Endothelial cell of umbilical vein (primary cell): ENCODE results near the gene NRXN3. TPM values are rescaled to one million over a fixed set of nuclear protein-coding genes. Genes with fewer than 3 reads are reported as not detected.

Source experiments
- BruUV-seq: library from RNA; stranded (reverse); fragments of 400-500 nt; replicated peaks from 2 replicates; lab custom pipeline; 2021; lab: Mats Ljungman, UMichigan
- CTCF ChIA-PET: fragments of 300-600, 350-600 bp; sonication (Branson Sonifier 250); formaldehyde crosslinking; loops from one replicate; lab custom pipeline; 2021; ENCODE audit warnings: antibody characterized with exemption, inconsistent platforms; lab: Charles Lee
- POLR2A ChIA-PET: fragments of 300-600, 350-600 bp; sonication (Branson Sonifier 250); formaldehyde crosslinking; loops from one replicate; lab custom pipeline; 2021; ENCODE audit warnings: antibody characterized with exemption, inconsistent platforms; lab: Charles Lee
- DNase-seq: peaks from one replicate; pipeline ENCODE4 v3.0.0-alpha.2; 2011; ENCODE audit warnings: low read depth, low spot score
- FAIRE-seq: peaks from 2 replicates; lab custom pipeline; 2011; peaks lifted over from hg19 to GRCh38; lab: Jason Lieb, UNC
- H2AFZ ChIP-seq: 2 replicates; pipeline ENCODE4 v1.6.0; 2012; ENCODE audit warnings: low read depth, low read length, control low read depth, inconsistent platforms
- H3K27ac ChIP-seq: 2 replicates; pipeline ENCODE4 v1.5.1; 2011; ENCODE audit warnings: low read depth, mild to moderate bottlenecking, control low read depth, low read length, moderate library complexity; ENCODE audit not compliant: insufficient read depth
- H3K27me3 ChIP-seq, 2 experiments: 2 replicates each; pipeline versions ENCODE4 v1.6.0 to v1.6.1; 2011; ENCODE audit warnings: low read length in 2 of 2, mixed read lengths in 1 of 2; ENCODE audit not compliant: control insufficient read depth in 2 of 2, insufficient read depth in 2 of 2
- H3K36me3 ChIP-seq, 2 experiments: 2 replicates in 1 of 2; 3 replicates in 1 of 2; pipeline ENCODE4 v1.5.1; 2011; ENCODE audit warnings: low read length in 2 of 2, mild to moderate bottlenecking in 1 of 2, moderate library complexity in 1 of 2; ENCODE audit not compliant: control insufficient read depth in 2 of 2, insufficient read depth in 2 of 2; ENCODE audit errors: extremely low read depth in 1 of 2
- H3K4me1 ChIP-seq: 3 replicates; pipeline ENCODE4 v1.5.1; 2011; ENCODE audit warnings: mild to moderate bottlenecking, low read length; ENCODE audit not compliant: control insufficient read depth, insufficient read depth; ENCODE audit errors: extremely low read depth
- H3K4me2 ChIP-seq: 2 replicates; pipeline ENCODE4 v1.6.1; 2011; ENCODE audit warnings: low read length, control low read depth, mixed read lengths; ENCODE audit not compliant: insufficient read depth
- H3K4me3 ChIP-seq, 3 experiments: fragments of 200-600 bp in 1 of 3; sonication (generic), shearing (Covaris generic) in 1 of 3; replicated peaks in 1 of 3; 2 replicates each; pipeline ENCODE4 v1.5.1; 2011 to 2016; ENCODE audit warnings: control low read depth in 3 of 3, low read length in 3 of 3, mild to moderate bottlenecking in 2 of 3, inconsistent platforms in 1 of 3, low read depth in 1 of 3, moderate library complexity in 1 of 3; ENCODE audit not compliant: insufficient read depth in 1 of 3
- H3K79me2 ChIP-seq: 2 replicates; pipeline ENCODE4 v1.6.0; 2012; ENCODE audit warnings: low read length, inconsistent platforms; ENCODE audit not compliant: control insufficient read depth, insufficient read depth
- H3K9ac ChIP-seq: replicated peaks from 2 replicates; pipeline ENCODE3; 2011; ENCODE audit warnings: low read length, control low read depth; ENCODE audit not compliant: insufficient read depth; ENCODE audit errors: extremely low read depth
- H3K9me1 ChIP-seq: replicated peaks from 3 replicates; pipeline ENCODE4 v1.6.0; 2011; ENCODE audit warnings: mild to moderate bottlenecking, low read length; ENCODE audit not compliant: control insufficient read depth, insufficient read depth; ENCODE audit errors: extremely low read depth
- H3K9me3 ChIP-seq: replicated peaks from 2 replicates; pipeline ENCODE4 v1.5.1; 2012; ENCODE audit warnings: low read length, inconsistent platforms; ENCODE audit not compliant: control insufficient read depth, insufficient read depth
- H4K20me1 ChIP-seq: replicated peaks from 2 replicates; pipeline ENCODE3; 2011; ENCODE audit warnings: mild to moderate bottlenecking, low read length; ENCODE audit not compliant: control insufficient read depth, insufficient read depth; ENCODE audit errors: extremely low read depth
- CTCF ChIP-seq, 2 donors: IDR thresholded peaks; 1 replicate in 1 of 2; 2 replicates in 1 of 2; pipeline ENCODE4 v1.5.1; 2011; ENCODE audit warnings: low read length in 2 of 2, mild to moderate bottlenecking in 2 of 2, moderate library complexity in 2 of 2, control low read depth in 1 of 2, inconsistent platforms in 1 of 2, low read depth in 1 of 2; ENCODE audit not compliant: insufficient read depth in 1 of 2; ENCODE audit errors: extremely low read depth in 1 of 2
- EZH2 ChIP-seq: IDR thresholded peaks from 2 replicates; pipeline ENCODE4 v1.6.1; 2012; ENCODE audit warnings: borderline replicate concordance, low read depth, mild to moderate bottlenecking, moderate library complexity, low read length, inconsistent platforms; ENCODE audit not compliant: severe bottlenecking
- FOS ChIP-seq: IDR thresholded peaks from 2 replicates; pipeline ENCODE4 v1.6.1; 2011; ENCODE audit warnings: mild to moderate bottlenecking, low read length, moderate library complexity, borderline replicate concordance; ENCODE audit not compliant: insufficient read depth
- GATA2 ChIP-seq: IDR thresholded peaks from 2 replicates; pipeline ENCODE4 v1.7.0; 2011; ENCODE audit warnings: low read depth, mild to moderate bottlenecking, moderate library complexity, mixed read lengths, low read length; ENCODE audit not compliant: insufficient read length, insufficient read depth
- JUN ChIP-seq: IDR thresholded peaks from 2 replicates; pipeline ENCODE4 v1.6.1; 2011; ENCODE audit warnings: borderline replicate concordance, low read depth; ENCODE audit not compliant: insufficient read length, insufficient read depth
- MAX ChIP-seq: IDR thresholded peaks from 2 replicates; pipeline ENCODE4 v1.6.1; 2011; ENCODE audit not compliant: insufficient read depth, insufficient read length
- MYC ChIP-seq: IDR thresholded peaks from one replicate; pipeline ENCODE4 v1.6.1; 2011; ENCODE audit warnings: mild to moderate bottlenecking, low read depth, low read length
- POLR2A ChIP-seq: IDR thresholded peaks from 2 replicates; pipeline ENCODE4 v1.6.1; 2012; ENCODE audit warnings: low read depth, mild to moderate bottlenecking, control low read depth, low read length
- POLR2AphosphoS5 ChIP-seq: IDR thresholded peaks from 2 replicates; pipeline ENCODE4 v1.6.1; 2012; ENCODE audit warnings: low read depth, mild to moderate bottlenecking, control low read depth, low read length, moderate library complexity; ENCODE audit not compliant: insufficient read depth
- dilution Hi-C: fragments of 300-500 bp; cut with MboI; formaldehyde crosslinking; loops from one replicate; pipeline ENCODE4 v1.15.0; 2019; ENCODE audit warnings: low sequenced_read_pairs; ENCODE audit not compliant: extremely low pct_ligation_motif_present
- intact Hi-C: fragments of 100-400 bp; cut with micrococcal nuclease; formaldehyde crosslinking; loops from one replicate; pipeline ENCODE4 v1.10.0; 2022
- polyA plus RNA-seq, 4 experiments: library from polyadenylated mRNA; depleted of rRNA in 3 of 4; stranded (reverse) in 3 of 4; unstranded in 1 of 4; fragments of >200 nt; gene quantifications; 2 replicates each; pipeline versions ENCODE4 v1.2.1 to v1.2.3, GENCODE V29; 2011 to 2012; ENCODE audit warnings: missing spikeins in 1 of 4
- total RNA-seq: library from RNA; stranded (reverse); gene quantifications from 2 replicates; pipeline ENCODE4 v1.2.3, GENCODE V29; 2021

Gene NRXN3
- total and polyA plus RNA-seq, 2 donors (not counting 3 experiments of a cell fraction or from before 2014, with no cell fraction given): 0.72 to 4.2 TPM

- POLR2A ChIA-PET: no interaction called here
- Histone ChIP-seq H3K9ac (no peak overlapping the region), H4K20me1 (no peaks in the 10 kb centered on the region), H3K27me3 (no peaks in the 10 kb centered on the region), H3K36me3 (no peaks in the 10 kb centered on the region), H3K4me1 (no peaks in the 10 kb centered on the region), H3K9me3 (no peaks in the 10 kb centered on the region), H3K4me3 (no peak overlapping the region), H3K79me2 (no peaks in the 10 kb centered on the region), H2AFZ (no peak overlapping the region), H3K9me1 (no peaks in the 10 kb centered on the region), H3K4me2 (no peak overlapping the region), H3K27ac (no peak overlapping the region)
- no TSS peak for BruUV-seq
- FAIRE-seq (no peak), DNase-seq (no peak)
- intact Hi-C loops (no loop called here), dilution Hi-C loops (no loop called here)
- CTCF ChIA-PET: interaction anchor here (0.8 kb wide), 1 partner anchor 589 kb away, joined by 3 read pairs; no protein-coding TSS in a partner anchor
- no peak for TF ChIP-seq GATA2
- no peak for TF ChIP-seq MYC
- TF ChIP-seq POLR2A: no peak
- TF ChIP-seq MAX: no peak
- no peak for TF ChIP-seq EZH2
- no peak for TF ChIP-seq JUN
- TF ChIP-seq CTCF (IDR thresholded peaks at IDR 0.05; ENCODE audit: extremely low read depth in 1 of 2, insufficient read depth in 1 of 2, low read depth in 1 of 2, low read length in 2 of 2): no peak
- no peak for TF ChIP-seq POLR2AphosphoS5
- TF ChIP-seq FOS: no peak
These were observed 1378.7 kb downstream of the NRXN3 start for GRCh38 chr14:79548836-79549235.
